GM18505 (cell line): ENCODE results near the gene CNKSR2.

Experiments used
- ATAC-seq: cut with Tn5 transposase; IDR thresholded peaks from one replicate; pipeline ENCODE4 v1.9.1; 2021; ENCODE audit not compliant: unreplicated experiment
- POLR2A ChIP-seq: IDR thresholded peaks from 4 replicates; pipeline ENCODE4 v1.6.1; 2011; ENCODE audit warnings: borderline replicate concordance; ENCODE audit not compliant: insufficient read depth, insufficient read length; ENCODE audit errors: extremely low read depth

The CNKSR2 gene

GRCh38 chrX:21691512-21692018 is 317.3 kb downstream of the CNKSR2 start:
- ATAC-seq: no peak
- TF ChIP-seq POLR2A: no peak

- no peak for ATAC-seq
- TF ChIP-seq POLR2A: no peak
These were observed 324.1 kb downstream of the CNKSR2 start for GRCh38 chrX:21698272-21698671.

GRCh38 chrX:21699136-21699535 is 324.9 kb downstream of the CNKSR2 start:
- ATAC-seq: no peak
- TF ChIP-seq POLR2A: no peak

DNA sequence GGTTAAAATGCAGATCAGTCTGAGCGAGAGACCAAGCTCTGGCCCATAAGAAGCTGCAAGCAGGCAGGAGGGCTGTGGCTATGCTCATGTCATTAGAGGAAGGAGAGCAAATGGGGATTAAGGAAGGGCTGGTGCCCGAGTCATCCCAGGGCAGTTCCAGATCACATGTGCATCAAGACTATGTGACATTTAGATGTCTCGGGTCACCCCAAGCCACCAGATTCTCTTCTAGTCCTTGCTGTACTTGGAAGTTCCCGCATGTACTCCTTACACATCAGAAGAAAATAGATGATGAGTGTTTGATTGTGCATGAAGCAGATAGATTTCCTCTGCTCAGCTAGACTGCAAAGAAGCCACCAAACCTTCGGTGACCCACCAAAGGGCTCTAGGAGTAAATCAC is 326.1 kb downstream of the CNKSR2 start:
- no peak for TF ChIP-seq POLR2A
- ATAC-seq: no peak

DNA sequence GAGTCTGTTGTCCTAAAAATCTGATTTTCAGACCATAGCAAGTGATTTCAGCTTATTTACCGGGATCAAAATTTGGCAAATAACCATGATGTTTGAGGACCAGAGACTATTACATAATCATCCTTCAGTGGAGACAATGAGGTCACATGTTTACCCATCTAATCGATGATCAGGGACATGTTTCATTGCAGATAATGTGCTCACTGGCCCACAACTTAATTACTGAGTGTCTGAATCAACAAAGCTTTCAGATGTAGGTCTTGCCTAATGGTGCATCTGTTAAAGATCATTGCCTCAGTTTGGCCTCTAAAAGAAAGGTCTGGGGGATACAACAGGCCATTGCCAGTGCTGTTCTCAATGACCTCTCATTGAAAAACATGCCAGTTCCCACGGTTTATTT is 326.7 kb downstream of the CNKSR2 start:
- no peak for ATAC-seq
- no peak for TF ChIP-seq POLR2A

- TF ChIP-seq POLR2A: no peak
- no peak for ATAC-seq
These were observed 328.5 kb downstream of the CNKSR2 start for GRCh38 chrX:21702725-21703124.
